Stimulated activated CD4-positive, alpha-beta T cell treated with anti-CD3 and anti-CD28 coated beads, Interleukin-2, amount 100 ng/mL, for 4 hours (primary cell): ENCODE data around the gene FSCN2.

ENCODE experiments used
- DNase-seq: peaks from one replicate; pipeline ENCODE4 v3.0.0-alpha.2; 2020; ENCODE audit warnings: low read depth

The FSCN2 gene

GRCh38 chr17:81527591-81528383 is at the start of gene FSCN2:
TSS of gene FSCN2 (plus strand) at chr17:81528377. CDS start at chr17:81528532, 155 bp downstream.
- no peak for DNase-seq

GRCh38 chr17:81479175-81480071 is 48.8 kb upstream of the FSCN2 start:
- DNase-seq: no peak

GRCh38 chr17:81480140-81481072 is 47.8 kb upstream of the FSCN2 start:
- DNase-seq: no peak

- peak; percentile 59 for DNase-seq
Measured at GRCh38 chr17:81481073-81481799, 46.9 kb upstream of the FSCN2 start.

GRCh38 chr17:81481815-81482505 is 46.2 kb upstream of the FSCN2 start:
- DNase-seq: no peak

- no peak for DNase-seq
Measured at GRCh38 chr17:81482673-81483072, 45.5 kb upstream of the FSCN2 start.

- DNase-seq: no peak
Measured at GRCh38 chr17:81483085-81483861, 44.9 kb upstream of the FSCN2 start.

- DNase-seq: no peak
Measured at GRCh38 chr17:81483862-81484194, 44.3 kb upstream of the FSCN2 start.

- DNase-seq: peak; percentile 83
Measured at GRCh38 chr17:81484195-81484979, 43.8 kb upstream of the FSCN2 start.

- no peak for DNase-seq
Measured at GRCh38 chr17:81486199-81486810, 41.9 kb upstream of the FSCN2 start.

GRCh38 chr17:81487089-81487486 is 41.1 kb upstream of the FSCN2 start:
- DNase-seq: no peak

- DNase-seq: peak; percentile 76
Measured at GRCh38 chr17:81487487-81488275, 40.5 kb upstream of the FSCN2 start.

GRCh38 chr17:81488276-81488860 is 39.8 kb upstream of the FSCN2 start:
- no peak for DNase-seq

- no peak for DNase-seq
Measured at GRCh38 chr17:81489012-81489997, 38.9 kb upstream of the FSCN2 start.

GRCh38 chr17:81489998-81490992 is 37.9 kb upstream of the FSCN2 start:
- no peak for DNase-seq
